Neuron (in vitro differentiated cells): ENCODE results near the gene RGL4.
"Not testable (repeated sequence)": the region's sequence is repeated elsewhere in the genome, so short reads cannot be mapped to it uniquely, and the experiment has no call there.

Source experiments
- H2AFZ ChIP-seq: one replicate; pipeline ENCODE4 v1.6.1; 2013; ENCODE audit warnings: low read depth, mild to moderate bottlenecking, inconsistent platforms, low read length, moderate library complexity
- H3K27me3 ChIP-seq: one replicate; pipeline ENCODE4 v1.6.1; 2013; ENCODE audit warnings: low read length; ENCODE audit not compliant: insufficient read depth
- H3K36me3 ChIP-seq: one replicate; pipeline ENCODE4 v1.6.1; 2013; ENCODE audit warnings: low read length; ENCODE audit not compliant: insufficient read depth
- H3K4me1 ChIP-seq: one replicate; pipeline ENCODE4 v1.6.1; 2013; ENCODE audit warnings: low read length; ENCODE audit not compliant: insufficient read depth
- H3K4me3 ChIP-seq: 2 replicates; pipeline ENCODE4 v1.5.1; 2013; ENCODE audit warnings: mild to moderate bottlenecking, low read length, moderate library complexity
- H3K9me3 ChIP-seq: one replicate; pipeline ENCODE4 v1.6.1; 2013; ENCODE audit warnings: low read length

Gene RGL4

GRCh38 chr22:23690713-23691112, at the start of gene RGL4:
Gene RGL4, plus strand, starts transcription at chr22:23691013. Its CDS starts 1,018 bp downstream, at chr22:23692031.
- H3K9me3 ChIP-seq, result peaks cover 2% of the 10 kb centered on the region
- no peak within 1 kb of the TSS for H2AFZ ChIP-seq
- no peaks in the 10 kb centered on the region for H3K4me1 ChIP-seq
- H3K27me3 ChIP-seq, result no peaks in the 10 kb centered on the region
- peaks cover 26% of the 10 kb centered on the region for H3K36me3 ChIP-seq
- H3K4me3 ChIP-seq, result no peak within 1 kb of the TSS

DNA sequence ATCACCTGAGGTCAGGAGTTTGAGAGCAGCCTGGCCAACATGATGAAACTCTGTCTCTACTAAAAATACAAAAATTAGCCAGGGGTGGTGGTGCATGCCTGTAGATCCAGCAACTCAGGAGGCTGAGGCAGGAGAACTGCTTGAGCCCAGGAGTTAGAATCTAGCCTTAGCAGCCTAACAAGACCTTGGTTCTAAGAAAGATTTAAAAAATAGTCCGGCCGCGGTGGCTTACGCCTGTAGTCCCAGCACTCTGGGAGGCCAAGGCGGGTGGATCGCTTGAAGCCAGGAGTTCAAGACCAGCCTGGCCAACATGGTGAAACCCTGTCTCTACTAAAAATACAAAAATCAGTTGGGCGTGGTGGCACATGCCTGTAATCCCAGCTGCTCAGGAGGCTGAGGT, 44.3 kb upstream of the RGL4 start:
- H3K4me1 ChIP-seq, H2AFZ ChIP-seq, H3K27me3 ChIP-seq, H3K9me3 ChIP-seq, H3K4me3 ChIP-seq, H3K36me3 ChIP-seq: not testable (repeated sequence)

DNA sequence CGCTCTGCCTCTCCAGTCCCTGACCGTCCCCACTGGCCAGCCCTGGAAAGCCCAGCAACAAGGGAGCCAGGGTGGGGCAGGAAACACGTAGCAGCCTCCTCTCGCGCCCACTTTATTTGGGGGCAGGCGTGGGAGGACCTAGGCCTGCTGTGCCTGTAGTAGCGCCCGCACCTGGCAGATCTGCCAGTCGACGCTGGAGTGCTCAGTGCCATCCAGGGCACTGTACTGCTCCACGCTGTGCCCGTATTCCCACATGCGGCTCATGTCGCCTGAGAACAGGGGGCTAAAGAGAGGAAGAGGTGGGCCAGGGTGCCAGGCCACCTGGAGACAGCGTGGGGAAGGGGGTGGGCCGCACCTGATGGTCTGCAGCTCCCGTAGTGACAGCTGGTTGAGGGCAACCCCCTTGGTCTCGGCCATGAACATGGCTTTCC, 41.7 kb upstream of the RGL4 start:
- H3K4me1 ChIP-seq, result no peaks in the 10 kb centered on the region
- no peaks in the 10 kb centered on the region for H3K27me3 ChIP-seq
- no peaks in the 10 kb centered on the region for H3K9me3 ChIP-seq
- no peak overlapping the region for H2AFZ ChIP-seq
- H3K36me3 ChIP-seq, result peaks cover 2% of the 10 kb centered on the region
- no peak overlapping the region for H3K4me3 ChIP-seq

- H3K4me3 ChIP-seq, result no peak overlapping the region
- H3K36me3 ChIP-seq, result peaks cover 2% of the 10 kb centered on the region
- no peaks in the 10 kb centered on the region for H3K9me3 ChIP-seq
- no peaks in the 10 kb centered on the region for H3K4me1 ChIP-seq
- no peaks in the 10 kb centered on the region for H3K27me3 ChIP-seq
- H2AFZ ChIP-seq, result no peak overlapping the region
Observed at GRCh38 chr22:23651676-23652075, 39.1 kb upstream of the RGL4 start.

- Histone ChIP-seq H3K36me3 (peaks cover 2% of the 10 kb centered on the region), H3K4me1 (no peaks in the 10 kb centered on the region), H3K4me3 (no peak overlapping the region), H2AFZ (no peak overlapping the region), H3K27me3 (no peaks in the 10 kb centered on the region), H3K9me3 (no peaks in the 10 kb centered on the region)
Observed at GRCh38 chr22:23652286-23652685, 38.5 kb upstream of the RGL4 start.

DNA sequence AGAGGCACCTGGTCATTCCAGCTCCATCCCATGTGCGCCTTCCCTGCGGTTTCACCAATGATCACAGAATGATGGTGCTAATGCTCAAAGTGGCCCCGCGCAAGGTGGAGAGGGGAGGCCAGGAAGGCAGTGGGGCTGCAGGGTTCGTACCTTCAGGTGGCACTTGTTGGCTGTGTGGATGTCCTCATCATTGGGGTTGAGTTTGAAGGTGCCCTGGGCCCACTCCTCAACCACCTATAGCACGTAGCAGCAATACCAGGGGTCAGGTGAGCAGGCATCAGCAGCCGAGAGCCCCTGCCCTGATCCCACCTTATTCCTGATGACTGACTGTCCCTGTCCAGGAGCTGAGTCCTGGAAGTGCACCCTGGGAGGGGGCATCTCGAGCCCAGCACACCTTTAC, 38.1 kb upstream of the RGL4 start:
- no peaks in the 10 kb centered on the region for H3K27me3 ChIP-seq
- no peaks in the 10 kb centered on the region for H3K4me1 ChIP-seq
- H3K9me3 ChIP-seq, result no peaks in the 10 kb centered on the region
- H2AFZ ChIP-seq, result no peak overlapping the region
- H3K4me3 ChIP-seq, result no peak overlapping the region
- H3K36me3 ChIP-seq, result peaks cover 2% of the 10 kb centered on the region

DNA sequence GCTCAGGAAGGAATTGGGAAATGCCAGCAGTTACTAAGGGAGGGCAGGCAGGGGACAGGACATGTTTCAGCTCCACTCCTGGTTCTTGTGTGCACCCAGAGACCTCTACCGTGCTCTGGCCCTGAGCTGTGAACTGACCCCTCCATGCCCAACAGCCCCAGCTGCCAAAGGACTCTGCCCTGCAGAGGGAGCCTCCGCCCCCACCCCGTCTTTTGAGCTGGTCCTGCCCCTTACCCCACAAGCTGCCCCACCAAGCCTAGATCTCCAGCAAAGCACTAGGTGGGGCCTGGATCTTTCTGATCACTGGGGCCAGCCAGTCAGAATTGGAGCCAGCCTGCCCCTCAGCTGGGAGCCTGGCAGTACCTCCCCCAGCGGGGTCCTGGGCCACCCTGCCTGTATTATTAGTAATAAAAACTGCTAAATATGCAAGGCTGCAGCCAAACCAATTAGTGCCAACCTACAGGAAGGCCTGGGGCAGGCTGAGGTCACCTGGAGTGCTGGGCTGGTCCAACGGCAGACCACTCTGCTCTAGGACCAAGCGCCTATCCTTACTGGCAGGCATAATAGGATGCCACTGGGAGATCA, 34.8 kb upstream of the RGL4 start:
- H3K9me3 ChIP-seq, result no peaks in the 10 kb centered on the region
- H3K4me1 ChIP-seq, result no peaks in the 10 kb centered on the region
- no peaks in the 10 kb centered on the region for H3K27me3 ChIP-seq
- no peak overlapping the region for H2AFZ ChIP-seq
- peaks cover 14% of the 10 kb centered on the region for H3K36me3 ChIP-seq
- no peak overlapping the region for H3K4me3 ChIP-seq

GRCh38 chr22:23657727-23658126, 33.1 kb upstream of the RGL4 start:
- Histone ChIP-seq H2AFZ (no peak overlapping the region), H3K36me3 (peaks cover 19% of the 10 kb centered on the region), H3K9me3 (peaks cover 9% of the 10 kb centered on the region), H3K4me1 (no peaks in the 10 kb centered on the region), H3K4me3 (no peak overlapping the region), H3K27me3 (no peaks in the 10 kb centered on the region)

GRCh38 chr22:23660381-23660780, 30.4 kb upstream of the RGL4 start:
- H3K9me3 ChIP-seq, result peaks cover 15% of the 10 kb centered on the region
- not testable (repeated sequence) for H3K27me3 ChIP-seq, H3K4me1 ChIP-seq, H3K4me3 ChIP-seq, H2AFZ ChIP-seq
- peaks cover 18% of the 10 kb centered on the region for H3K36me3 ChIP-seq

- Histone ChIP-seq H2AFZ (no peak overlapping the region), H3K36me3 (no peaks in the 10 kb centered on the region), H3K27me3 (no peaks in the 10 kb centered on the region), H3K4me3 (no peak overlapping the region), H3K4me1 (no peaks in the 10 kb centered on the region), H3K9me3 (no peaks in the 10 kb centered on the region)
Observed at GRCh38 chr22:23670378-23671295, 20.2 kb upstream of the RGL4 start.

- not testable (repeated sequence) for H3K9me3 ChIP-seq, H2AFZ ChIP-seq, H3K4me3 ChIP-seq, H3K27me3 ChIP-seq, H3K36me3 ChIP-seq, H3K4me1 ChIP-seq
Observed at GRCh38 chr22:23671387-23671786, 19.4 kb upstream of the RGL4 start.

DNA sequence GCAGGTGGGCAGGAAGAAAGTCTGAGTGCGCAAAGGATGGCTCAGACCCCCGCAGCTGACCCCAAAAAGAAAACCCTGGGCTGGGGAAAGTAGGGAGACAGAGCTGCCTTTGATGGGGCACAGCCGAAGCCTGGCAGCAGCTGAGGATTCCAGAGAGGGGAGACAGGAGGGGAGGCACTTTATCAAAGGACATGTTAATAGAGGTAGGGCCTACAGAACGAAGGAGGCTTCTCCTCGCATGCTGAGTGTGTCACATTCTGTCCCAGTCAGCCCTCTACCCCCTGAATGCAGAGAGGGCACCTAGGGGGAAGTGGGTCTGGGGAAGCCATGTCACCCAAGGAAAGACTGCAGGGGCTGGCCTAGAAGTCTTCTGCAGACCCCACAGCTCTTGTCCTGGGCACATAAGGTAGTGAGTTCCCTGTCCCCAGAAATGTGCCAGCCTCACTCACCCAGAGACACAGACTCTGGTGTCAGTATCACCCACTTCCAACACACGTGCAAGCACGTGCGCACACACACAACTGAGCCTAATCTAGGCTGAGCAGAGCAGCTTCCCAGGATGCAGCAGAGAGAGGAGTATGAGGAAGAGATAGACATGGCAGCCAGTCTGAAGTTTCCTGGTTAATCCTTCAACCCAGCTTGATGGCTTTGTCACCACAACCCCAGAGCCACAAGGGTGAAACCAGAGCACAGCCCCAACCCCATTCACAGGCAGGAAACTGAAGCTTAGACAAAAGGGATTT, 18.3 kb upstream of the RGL4 start:
- H3K4me3 ChIP-seq, H3K9me3 ChIP-seq, H2AFZ ChIP-seq, H3K27me3 ChIP-seq, H3K4me1 ChIP-seq, H3K36me3 ChIP-seq: not testable (repeated sequence)

DNA sequence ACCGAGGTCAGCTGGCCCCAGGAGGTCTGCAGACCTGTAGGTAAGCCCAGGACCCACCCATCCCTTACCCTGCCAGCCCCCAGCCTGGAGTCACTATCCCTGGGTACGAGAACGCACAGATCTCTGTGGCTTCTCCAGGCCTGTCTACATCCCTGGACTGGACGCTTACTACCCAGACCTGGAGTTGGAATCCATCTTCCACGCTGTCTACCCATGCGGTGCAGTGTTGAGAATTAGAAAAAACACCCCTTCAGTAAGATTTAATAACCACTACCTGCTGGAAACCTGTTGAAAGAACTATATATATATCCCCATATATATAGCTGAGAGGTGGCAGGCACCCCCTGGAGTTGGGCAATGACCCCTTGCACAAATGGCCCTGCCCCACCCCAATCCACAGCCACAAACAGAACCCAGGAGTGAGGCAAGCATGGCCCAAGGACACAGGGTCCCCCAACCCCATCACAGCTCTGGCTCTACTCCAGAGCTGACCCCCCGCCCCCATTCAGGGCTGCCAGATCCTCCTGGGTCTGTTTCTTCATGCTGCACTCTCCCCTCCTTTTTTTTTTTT, 17.7 kb upstream of the RGL4 start:
- Histone ChIP-seq H2AFZ (no peak overlapping the region), H3K4me1 (no peaks in the 10 kb centered on the region)

More for the DNA sequence above, 17.7 kb upstream of the RGL4 start:
- no peaks in the 10 kb centered on the region for H3K27me3 ChIP-seq
- H3K4me3 ChIP-seq, result no peak overlapping the region
- no peaks in the 10 kb centered on the region for H3K9me3 ChIP-seq
- no peaks in the 10 kb centered on the region for H3K36me3 ChIP-seq
